ENCODE results near the gene MTARC1. TPM values are rescaled to one million over a fixed set of nuclear protein-coding genes. Genes with fewer than 3 reads are reported as not detected.

The MTARC1 gene
- total RNA-seq, 4 donors from 2014 or later: 4.2 to 6.6 (median 5.1) TPM

GRCh38 chr1:220810179-220810653, 23.5 kb downstream of the MTARC1 start:
- Histone ChIP-seq H3K27ac (replicated peaks in 1 of 4) (no peak overlapping the region), H3K36me3 (peaks cover 0 to 8% (median 2%) of the 10 kb centered on the region in 4 donors), H3K27me3 (no peaks in the 10 kb centered on the region), H3K9me3 (no peaks in the 10 kb centered on the region), H3K4me1 (peaks cover 0 to 25% (median 19%) of the 10 kb centered on the region in 4 donors), H3K4me3 (peak overlapping the region in 1 of 4 donors; percentile 37)
- peak in 1 of 2 donors; percentile 66 for TF ChIP-seq POLR2AphosphoS5 (IDR thresholded peaks at IDR 0.05)
- no peak for TF ChIP-seq POLR2A (IDR thresholded peaks at IDR 0.05; ENCODE audit: low read depth)
- TF ChIP-seq EP300 (IDR thresholded peaks at IDR 0.05): no peak
- TF ChIP-seq, protein P1, sequence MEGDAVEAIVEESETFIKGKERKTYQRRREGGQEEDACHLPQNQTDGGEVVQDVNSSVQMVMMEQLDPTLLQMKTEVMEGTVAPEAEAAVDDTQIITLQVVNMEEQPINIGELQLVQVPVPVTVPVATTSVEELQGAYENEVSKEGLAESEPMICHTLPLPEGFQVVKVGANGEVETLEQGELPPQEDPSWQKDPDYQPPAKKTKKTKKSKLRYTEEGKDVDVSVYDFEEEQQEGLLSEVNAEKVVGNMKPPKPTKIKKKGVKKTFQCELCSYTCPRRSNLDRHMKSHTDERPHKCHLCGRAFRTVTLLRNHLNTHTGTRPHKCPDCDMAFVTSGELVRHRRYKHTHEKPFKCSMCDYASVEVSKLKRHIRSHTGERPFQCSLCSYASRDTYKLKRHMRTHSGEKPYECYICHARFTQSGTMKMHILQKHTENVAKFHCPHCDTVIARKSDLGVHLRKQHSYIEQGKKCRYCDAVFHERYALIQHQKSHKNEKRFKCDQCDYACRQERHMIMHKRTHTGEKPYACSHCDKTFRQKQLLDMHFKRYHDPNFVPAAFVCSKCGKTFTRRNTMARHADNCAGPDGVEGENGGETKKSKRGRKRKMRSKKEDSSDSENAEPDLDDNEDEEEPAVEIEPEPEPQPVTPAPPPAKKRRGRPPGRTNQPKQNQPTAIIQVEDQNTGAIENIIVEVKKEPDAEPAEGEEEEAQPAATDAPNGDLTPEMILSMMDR (IDR thresholded peaks at IDR 0.05): peak; percentile 95 to 97 (median 96)
- WGBS: 37% methylated on average over 20 of the region's 20 CpGs
- intact Hi-C loops (cut with DNase I): loop anchor here (2.0 to 10.0 kb wide), 4 partner anchors 69 to 627 kb away; partner anchors contain the start of gene HLX
- no peak for DNase-seq (ENCODE audit: extremely low spot score)

DNA sequence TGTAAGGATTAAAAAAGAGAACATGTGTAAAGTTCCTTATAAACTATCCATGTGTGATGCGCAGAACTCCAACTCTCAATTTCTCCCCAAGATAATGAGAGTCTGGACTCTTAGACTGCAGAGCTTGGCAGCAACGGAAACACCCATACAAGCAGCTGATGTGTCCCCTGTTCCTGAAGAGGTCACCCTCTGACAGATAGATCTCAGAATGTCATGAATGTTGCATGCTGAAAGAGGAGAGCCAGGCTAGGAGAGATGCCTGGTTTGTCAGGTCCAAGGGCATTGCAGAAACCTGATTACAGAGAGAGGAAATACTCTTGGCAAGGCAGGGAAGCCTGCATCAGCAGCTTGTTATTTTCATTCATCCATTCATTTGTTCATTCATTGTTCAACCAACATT, 24.2 kb downstream of the MTARC1 start:
- peaks cover 0 to 33% (median 27%) of the 10 kb centered on the region in 4 donors for H3K4me1 ChIP-seq
- no peak overlapping the region for H3K4me3 ChIP-seq
- TF ChIP-seq POLR2AphosphoS5 (IDR thresholded peaks at IDR 0.05) (no peak), POLR2A (IDR thresholded peaks at IDR 0.05; ENCODE audit: low read depth) (no peak), EP300 (IDR thresholded peaks at IDR 0.05) (no peak)
- TF ChIP-seq, protein P1 (IDR thresholded peaks at IDR 0.05): no peak
- WGBS: 95% methylated on average over 2 of the region's 2 CpGs
- H3K9me3 ChIP-seq: no peaks in the 10 kb centered on the region
- no peak overlapping the region for H3K27ac ChIP-seq (replicated peaks in 1 of 4)
- intact Hi-C loops (cut with DNase I): loop anchor here (2.0 to 10.0 kb wide), 4 partner anchors 68 to 626 kb away; partner anchors contain the start of gene HLX
- peaks cover 0 to 8% (median 2%) of the 10 kb centered on the region in 4 donors for H3K36me3 ChIP-seq
- DNase-seq (ENCODE audit: extremely low spot score): no peak
- no peaks in the 10 kb centered on the region for H3K27me3 ChIP-seq

GRCh38 chr1:220811695-220812094, 25.0 kb downstream of the MTARC1 start:
- H3K27ac ChIP-seq (replicated peaks in 1 of 4): no peak overlapping the region
- WGBS: 92% methylated on average over 5 of the region's 5 CpGs
- no peaks in the 10 kb centered on the region for H3K27me3 ChIP-seq
- no peak for TF ChIP-seq EP300 (IDR thresholded peaks at IDR 0.05)
- TF ChIP-seq, protein P1 (IDR thresholded peaks at IDR 0.05): no peak
- TF ChIP-seq POLR2AphosphoS5 (IDR thresholded peaks at IDR 0.05): no peak
- TF ChIP-seq POLR2A (IDR thresholded peaks at IDR 0.05; ENCODE audit: low read depth): no peak
- peaks cover 0 to 40% (median 34%) of the 10 kb centered on the region in 4 donors for H3K4me1 ChIP-seq
- peaks cover 0 to 8% (median 2%) of the 10 kb centered on the region in 4 donors for H3K36me3 ChIP-seq
- H3K4me3 ChIP-seq: no peak overlapping the region
- DNase-seq (ENCODE audit: extremely low spot score): no peak
- no peaks in the 10 kb centered on the region for H3K9me3 ChIP-seq
- intact Hi-C loops (cut with DNase I): loop anchor here (2.0 to 10.0 kb wide), 4 partner anchors 67 to 626 kb away; partner anchors contain the start of gene HLX

DNA sequence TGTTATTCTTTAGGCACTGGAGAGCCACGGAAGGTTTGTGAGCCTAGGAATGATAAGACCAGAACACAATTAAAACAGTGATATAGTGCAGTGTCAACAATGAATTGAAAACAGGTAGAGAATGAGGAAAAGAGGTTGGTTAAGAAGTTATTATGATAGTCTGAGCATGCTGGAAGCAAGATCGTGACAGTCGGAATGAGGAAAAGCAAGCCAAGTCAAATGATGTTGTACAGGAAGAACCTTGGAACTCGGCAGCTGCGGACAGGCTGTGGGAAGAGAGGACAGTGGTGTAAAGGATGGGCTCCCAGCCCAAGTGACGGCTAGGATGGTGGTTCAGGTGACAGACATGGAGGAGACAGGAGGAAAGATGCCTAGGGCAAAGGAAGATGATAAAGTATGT, 25.6 kb downstream of the MTARC1 start:
- no peaks in the 10 kb centered on the region for H3K27me3 ChIP-seq
- intact Hi-C loops (cut with DNase I): loop anchor here (5.0 to 10.0 kb wide), 3 partner anchors 222 to 625 kb away; no protein-coding TSS in a partner anchor
- H3K36me3 ChIP-seq: peaks cover 0 to 8% (median 2%) of the 10 kb centered on the region in 4 donors
- no peak overlapping the region for H3K4me3 ChIP-seq
- no peaks in the 10 kb centered on the region for H3K9me3 ChIP-seq
- no peak for DNase-seq (ENCODE audit: extremely low spot score)
- H3K4me1 ChIP-seq: peaks cover 0 to 45% (median 40%) of the 10 kb centered on the region in 4 donors
- 75% methylated on average over 6 of the region's 6 CpGs for WGBS
- H3K27ac ChIP-seq (replicated peaks in 1 of 4): no peak overlapping the region
- TF ChIP-seq, protein P1 (IDR thresholded peaks at IDR 0.05): no peak
- no peak for TF ChIP-seq EP300 (IDR thresholded peaks at IDR 0.05)
- no peak for TF ChIP-seq POLR2A (IDR thresholded peaks at IDR 0.05; ENCODE audit: low read depth)
- TF ChIP-seq POLR2AphosphoS5 (IDR thresholded peaks at IDR 0.05): no peak

All from esophagus muscularis mucosa (tissue), 4 donors.